HCT116 (cell line): Measurements from ENCODE around the gene MEAF6. TPM values are rescaled to one million over a fixed set of nuclear protein-coding genes. Genes with fewer than 3 reads are reported as not detected.

Experiments
- ATAC-seq: fragments of 200-7000 bp; cut with Tn5 transposase; 2 replicates; pipeline ENCODE4 v1.9.1; 2020; ENCODE audit warnings: mild to moderate bottlenecking, moderate library complexity
- BruUV-seq: library from RNA; stranded (reverse); fragments of 400-500 nt; replicated peaks from 2 replicates; lab custom pipeline; 2021; lab: Mats Ljungman, UMichigan
- CTCF ChIA-PET: fragments of 300-600 bp; sonication (Branson Sonifier 250); formaldehyde crosslinking; loops from one replicate; lab custom pipeline; 2021; ENCODE audit warnings: antibody characterized with exemption; lab: Charles Lee
- POLR2A ChIA-PET: fragments of 300-600, 350-600 bp; sonication (Branson Sonifier 250); formaldehyde crosslinking; loops from one replicate; lab custom pipeline; 2021; ENCODE audit warnings: antibody characterized with exemption; lab: Charles Lee
- RAD21 ChIA-PET, 2 experiments: fragments of 300-600 bp; sonication (Branson Sonifier 250); formaldehyde crosslinking; loops; one replicate each; lab custom pipeline; 2023; ENCODE audit warnings: low total read pairs in 2 of 2; ENCODE audit not compliant: uncharacterized antibody in 2 of 2, unreplicated experiment in 2 of 2, low non-redundant PET in 1 of 2; lab: Charles Lee
- DNase-seq: peaks from one replicate; pipeline ENCODE4 v3.0.0-alpha.2; 2010; ENCODE audit warnings: low read depth, low spot score
- H2AFZ ChIP-seq: fragments of 200-600 bp; shearing (Covaris generic), sonication (generic); 2 replicates; pipeline ENCODE4 v1.6.1; 2017; ENCODE audit warnings: low read depth, mixed run types, mixed read lengths, antibody characterized with exemption, low read length; ENCODE audit not compliant: poor library complexity, severe bottlenecking
- H3K27ac ChIP-seq: 2 replicates; pipeline ENCODE4 v1.5.1; 2012; ENCODE audit warnings: low read depth, low read length
- H3K27me3 ChIP-seq: fragments of 200-600 bp; sonication (generic); 2 replicates; pipeline ENCODE4 v1.6.1; 2016; ENCODE audit warnings: mixed run types, low read length, mixed read lengths; ENCODE audit not compliant: insufficient read depth
- H3K36me3 ChIP-seq, 2 experiments: fragments of 200-500 bp in 1 of 2; fragments of 200-600 bp in 1 of 2; sonication (Bioruptor generic) in 1 of 2; sonication (generic) in 1 of 2; 2 replicates each; pipeline versions ENCODE4 v1.5.1 to v1.6.1; 2014 to 2016; ENCODE audit warnings: low read length in 2 of 2, inconsistent platforms in 1 of 2, mixed read lengths in 1 of 2, mixed run types in 1 of 2; ENCODE audit not compliant: insufficient read depth in 2 of 2, control insufficient read depth in 1 of 2
- H3K4me1 ChIP-seq, 2 experiments: fragments of 200-600 bp in 1 of 2; sonication (generic) in 1 of 2; 2 replicates each; pipeline versions ENCODE4 v1.5.1 to v1.6.1; 2012 to 2017; ENCODE audit warnings: low read length in 2 of 2, inconsistent platforms in 1 of 2, mild to moderate bottlenecking in 1 of 2, mixed read lengths in 1 of 2, mixed run types in 1 of 2, moderate library complexity in 1 of 2; ENCODE audit not compliant: insufficient read depth in 2 of 2, control insufficient read depth in 1 of 2
- H3K4me2 ChIP-seq: fragments of 200-600 bp; sonication (generic); 2 replicates; pipeline ENCODE4 v1.6.1; 2017; ENCODE audit warnings: mixed run types, low read length, mixed read lengths
- H3K4me3 ChIP-seq, 2 experiments: fragments of 200-600 bp in 1 of 2; sonication (generic) in 1 of 2; replicated peaks in 1 of 2; 2 replicates each; pipeline ENCODE4 v1.5.1; 2011 to 2016; ENCODE audit warnings: low read length in 2 of 2, control low read depth in 1 of 2, low read depth in 1 of 2, mild to moderate bottlenecking in 1 of 2, mixed read lengths in 1 of 2, mixed run types in 1 of 2
- H3K79me2 ChIP-seq: fragments of 200-600 bp; sonication (generic); 2 replicates; pipeline ENCODE4 v1.6.1; 2017; ENCODE audit warnings: mild to moderate bottlenecking, mixed run types, low read length, moderate library complexity, mixed read lengths; ENCODE audit not compliant: insufficient read depth
- H3K9ac ChIP-seq: fragments of 200-600 bp; sonication (generic); 2 replicates; pipeline ENCODE4 v1.6.1; 2016; ENCODE audit warnings: low read length, mixed read lengths
- H3K9me2 ChIP-seq: fragments of 200-600 bp; sonication (generic), shearing (Covaris generic); 2 replicates; pipeline ENCODE4 v1.6.1; 2017; ENCODE audit warnings: mixed run types, mild to moderate bottlenecking, moderate library complexity; ENCODE audit not compliant: insufficient read depth
- H3K9me3 ChIP-seq, 2 experiments: fragments of 200-500 bp in 1 of 2; fragments of 200-600 bp in 1 of 2; sonication (Bioruptor generic) in 1 of 2; sonication (generic) in 1 of 2; 2 replicates each; pipeline ENCODE4 v1.6.1; 2014 to 2017; ENCODE audit warnings: low read length in 2 of 2, mixed read lengths in 2 of 2, inconsistent platforms in 1 of 2, low read depth in 1 of 2, mild to moderate bottlenecking in 1 of 2, mixed run types in 1 of 2, moderate library complexity in 1 of 2; ENCODE audit not compliant: control insufficient read depth in 1 of 2, insufficient read depth in 1 of 2
- H4K20me1 ChIP-seq: fragments of 200-600 bp; sonication (generic), shearing (Covaris generic); 2 replicates; pipeline ENCODE4 v1.6.1; 2017; ENCODE audit warnings: mixed run types, mild to moderate bottlenecking, moderate library complexity; ENCODE audit not compliant: insufficient read depth
- REST ChIP-seq: IDR thresholded peaks from 2 replicates; pipeline ENCODE4 v1.6.1; 2012; ENCODE audit warnings: low read depth
- TCF7L2 ChIP-seq: IDR thresholded peaks from 2 replicates; pipeline ENCODE4 v1.7.0; 2011; ENCODE audit warnings: borderline replicate concordance, inconsistent platforms; ENCODE audit not compliant: insufficient read depth, insufficient read length; ENCODE audit errors: extremely low read depth
- intact Hi-C: fragments of 100-400 bp; cut with micrococcal nuclease; formaldehyde crosslinking; loops from 2 replicates; pipeline ENCODE4 v1.10.0; 2022
- total RNA-seq: library from RNA; stranded (reverse); gene quantifications from one replicate; pipeline ENCODE4 v1.2.1, GENCODE V29; 2021; ENCODE audit not compliant: unreplicated experiment

Gene MEAF6
- total RNA-seq, 1 experiment from 2014 or later: 50.3 TPM

- ChIA-PET RAD21 (no interaction called here), CTCF (interaction anchor here (0.7 to 0.9 kb wide), 2 partner anchors 10 to 22 kb away, joined by 3 read pairs; no protein-coding TSS in a partner anchor), POLR2A (interaction anchor here (2.1 kb wide), 1 partner anchor 9 kb away, joined by 15 read pairs; the partner anchor contains the start of gene ZC3H12A)
- no peak overlapping the region for H3K4me2 ChIP-seq
- no peaks in the 10 kb centered on the region for H4K20me1 ChIP-seq
- no TSS peak for BruUV-seq
- no peak overlapping the region for H2AFZ ChIP-seq
- no peaks in the 10 kb centered on the region for H3K36me3 ChIP-seq
- ATAC-seq: no peak
- no peaks in the 10 kb centered on the region for H3K9me3 ChIP-seq
- TF ChIP-seq REST: no peak
- no peak for TF ChIP-seq TCF7L2
- H3K9me2 ChIP-seq: no peaks in the 10 kb centered on the region
- no peak overlapping the region for H3K9ac ChIP-seq
- no peaks in the 10 kb centered on the region for H3K27me3 ChIP-seq
- DNase-seq: no peak
- H3K79me2 ChIP-seq: no peaks in the 10 kb centered on the region
- intact Hi-C loops: no loop called here
- no peak overlapping the region for H3K27ac ChIP-seq
- no peak overlapping the region for H3K4me3 ChIP-seq
- peaks cover 4 to 5% of the 10 kb centered on the region in 2 experiments for H3K4me1 ChIP-seq
Observed at GRCh38 chr1:37465593-37466517, 48.7 kb downstream of the MEAF6 start.
